Endothelial cell of umbilical vein (primary cell): ENCODE measurements around the gene PRKCZ. TPM values are rescaled to one million over a fixed set of nuclear protein-coding genes. Genes with fewer than 3 reads are reported as not detected.

ENCODE experiments used
- BruUV-seq: library from RNA; stranded (reverse); fragments of 400-500 nt; replicated peaks from 2 replicates; lab custom pipeline; 2021; lab: Mats Ljungman, UMichigan
- CTCF ChIA-PET: fragments of 300-600, 350-600 bp; sonication (Branson Sonifier 250); formaldehyde crosslinking; loops from one replicate; lab custom pipeline; 2021; ENCODE audit warnings: antibody characterized with exemption, inconsistent platforms; lab: Charles Lee
- POLR2A ChIA-PET: fragments of 300-600, 350-600 bp; sonication (Branson Sonifier 250); formaldehyde crosslinking; loops from one replicate; lab custom pipeline; 2021; ENCODE audit warnings: antibody characterized with exemption, inconsistent platforms; lab: Charles Lee
- DNase-seq: peaks from one replicate; pipeline ENCODE4 v3.0.0-alpha.2; 2011; ENCODE audit warnings: low read depth, low spot score
- FAIRE-seq: peaks from 2 replicates; lab custom pipeline; 2011; peaks lifted over from hg19 to GRCh38; lab: Jason Lieb, UNC
- H2AFZ ChIP-seq: 2 replicates; pipeline ENCODE4 v1.6.0; 2012; ENCODE audit warnings: low read depth, low read length, control low read depth, inconsistent platforms
- H3K27ac ChIP-seq: 2 replicates; pipeline ENCODE4 v1.5.1; 2011; ENCODE audit warnings: low read depth, mild to moderate bottlenecking, control low read depth, low read length, moderate library complexity; ENCODE audit not compliant: insufficient read depth
- H3K27me3 ChIP-seq, 2 experiments: 2 replicates each; pipeline versions ENCODE4 v1.6.0 to v1.6.1; 2011; ENCODE audit warnings: low read length in 2 of 2, mixed read lengths in 1 of 2; ENCODE audit not compliant: control insufficient read depth in 2 of 2, insufficient read depth in 2 of 2
- H3K36me3 ChIP-seq, 2 experiments: 2 replicates in 1 of 2; 3 replicates in 1 of 2; pipeline ENCODE4 v1.5.1; 2011; ENCODE audit warnings: low read length in 2 of 2, mild to moderate bottlenecking in 1 of 2, moderate library complexity in 1 of 2; ENCODE audit not compliant: control insufficient read depth in 2 of 2, insufficient read depth in 2 of 2; ENCODE audit errors: extremely low read depth in 1 of 2
- H3K4me1 ChIP-seq: 3 replicates; pipeline ENCODE4 v1.5.1; 2011; ENCODE audit warnings: mild to moderate bottlenecking, low read length; ENCODE audit not compliant: control insufficient read depth, insufficient read depth; ENCODE audit errors: extremely low read depth
- H3K4me2 ChIP-seq: 2 replicates; pipeline ENCODE4 v1.6.1; 2011; ENCODE audit warnings: low read length, control low read depth, mixed read lengths; ENCODE audit not compliant: insufficient read depth
- H3K4me3 ChIP-seq, 3 experiments: fragments of 200-600 bp in 1 of 3; sonication (generic), shearing (Covaris generic) in 1 of 3; replicated peaks in 1 of 3; 2 replicates each; pipeline ENCODE4 v1.5.1; 2011 to 2016; ENCODE audit warnings: control low read depth in 3 of 3, low read length in 3 of 3, mild to moderate bottlenecking in 2 of 3, inconsistent platforms in 1 of 3, low read depth in 1 of 3, moderate library complexity in 1 of 3; ENCODE audit not compliant: insufficient read depth in 1 of 3
- H3K79me2 ChIP-seq: 2 replicates; pipeline ENCODE4 v1.6.0; 2012; ENCODE audit warnings: low read length, inconsistent platforms; ENCODE audit not compliant: control insufficient read depth, insufficient read depth
- H3K9ac ChIP-seq: replicated peaks from 2 replicates; pipeline ENCODE3; 2011; ENCODE audit warnings: low read length, control low read depth; ENCODE audit not compliant: insufficient read depth; ENCODE audit errors: extremely low read depth
- H3K9me1 ChIP-seq: replicated peaks from 3 replicates; pipeline ENCODE4 v1.6.0; 2011; ENCODE audit warnings: mild to moderate bottlenecking, low read length; ENCODE audit not compliant: control insufficient read depth, insufficient read depth; ENCODE audit errors: extremely low read depth
- H3K9me3 ChIP-seq: replicated peaks from 2 replicates; pipeline ENCODE4 v1.5.1; 2012; ENCODE audit warnings: low read length, inconsistent platforms; ENCODE audit not compliant: control insufficient read depth, insufficient read depth
- H4K20me1 ChIP-seq: replicated peaks from 2 replicates; pipeline ENCODE3; 2011; ENCODE audit warnings: mild to moderate bottlenecking, low read length; ENCODE audit not compliant: control insufficient read depth, insufficient read depth; ENCODE audit errors: extremely low read depth
- CTCF ChIP-seq, 2 donors: IDR thresholded peaks; 1 replicate in 1 of 2; 2 replicates in 1 of 2; pipeline ENCODE4 v1.5.1; 2011; ENCODE audit warnings: low read length in 2 of 2, mild to moderate bottlenecking in 2 of 2, moderate library complexity in 2 of 2, control low read depth in 1 of 2, inconsistent platforms in 1 of 2, low read depth in 1 of 2; ENCODE audit not compliant: insufficient read depth in 1 of 2; ENCODE audit errors: extremely low read depth in 1 of 2
- EZH2 ChIP-seq: IDR thresholded peaks from 2 replicates; pipeline ENCODE4 v1.6.1; 2012; ENCODE audit warnings: borderline replicate concordance, low read depth, mild to moderate bottlenecking, moderate library complexity, low read length, inconsistent platforms; ENCODE audit not compliant: severe bottlenecking
- FOS ChIP-seq: IDR thresholded peaks from 2 replicates; pipeline ENCODE4 v1.6.1; 2011; ENCODE audit warnings: mild to moderate bottlenecking, low read length, moderate library complexity, borderline replicate concordance; ENCODE audit not compliant: insufficient read depth
- GATA2 ChIP-seq: IDR thresholded peaks from 2 replicates; pipeline ENCODE4 v1.7.0; 2011; ENCODE audit warnings: low read depth, mild to moderate bottlenecking, moderate library complexity, mixed read lengths, low read length; ENCODE audit not compliant: insufficient read length, insufficient read depth
- JUN ChIP-seq: IDR thresholded peaks from 2 replicates; pipeline ENCODE4 v1.6.1; 2011; ENCODE audit warnings: borderline replicate concordance, low read depth; ENCODE audit not compliant: insufficient read length, insufficient read depth
- MAX ChIP-seq: IDR thresholded peaks from 2 replicates; pipeline ENCODE4 v1.6.1; 2011; ENCODE audit not compliant: insufficient read depth, insufficient read length
- MYC ChIP-seq: IDR thresholded peaks from one replicate; pipeline ENCODE4 v1.6.1; 2011; ENCODE audit warnings: mild to moderate bottlenecking, low read depth, low read length
- POLR2A ChIP-seq: IDR thresholded peaks from 2 replicates; pipeline ENCODE4 v1.6.1; 2012; ENCODE audit warnings: low read depth, mild to moderate bottlenecking, control low read depth, low read length
- dilution Hi-C: fragments of 300-500 bp; cut with MboI; formaldehyde crosslinking; loops from one replicate; pipeline ENCODE4 v1.15.0; 2019; ENCODE audit warnings: low sequenced_read_pairs; ENCODE audit not compliant: extremely low pct_ligation_motif_present
- intact Hi-C: fragments of 100-400 bp; cut with micrococcal nuclease; formaldehyde crosslinking; loops from one replicate; pipeline ENCODE4 v1.10.0; 2022
- polyA plus RNA-seq, 4 experiments: library from polyadenylated mRNA; depleted of rRNA in 3 of 4; stranded (reverse) in 3 of 4; unstranded in 1 of 4; fragments of >200 nt; gene quantifications; 2 replicates each; pipeline versions ENCODE4 v1.2.1 to v1.2.3, GENCODE V29; 2011 to 2012; ENCODE audit warnings: missing spikeins in 1 of 4
- total RNA-seq: library from RNA; stranded (reverse); gene quantifications from 2 replicates; pipeline ENCODE4 v1.2.3, GENCODE V29; 2021

Gene PRKCZ
- total and polyA plus RNA-seq, 2 donors (not counting 3 experiments of a cell fraction or from before 2014, with no cell fraction given) = 0.22 to 1.7 TPM

- Histone ChIP-seq H3K79me2 (no peaks in the 10 kb centered on the region), H2AFZ (no peak overlapping the region), H3K9me3 (no peaks in the 10 kb centered on the region), H3K9ac (no peak overlapping the region), H3K4me1 (no peaks in the 10 kb centered on the region), H3K27ac (no peak overlapping the region), H3K4me2 (no peak overlapping the region), H3K27me3 (no peaks in the 10 kb centered on the region), H3K4me3 (no peak overlapping the region), H3K36me3 (no peaks in the 10 kb centered on the region), H3K9me1 (no peaks in the 10 kb centered on the region), H4K20me1 (no peaks in the 10 kb centered on the region)
- no TSS peak for BruUV-seq
- ChIA-PET CTCF (no interaction called here), POLR2A (no interaction called here)
- dilution Hi-C loops = no loop called here
- no peak for TF ChIP-seq MYC
- no peak for TF ChIP-seq FOS
- TF ChIP-seq EZH2 = no peak
- no peak for TF ChIP-seq GATA2
- TF ChIP-seq POLR2A = no peak
- TF ChIP-seq MAX = no peak
- intact Hi-C loops = no loop called here
- FAIRE-seq = no peak
- DNase-seq = no peak
Observed at GRCh38 chr1:2170211-2170610, 120.0 kb downstream of the PRKCZ start.

GRCh38 chr1:2172012-2172411 lies 121.8 kb downstream of the PRKCZ start:
- no peaks in the 10 kb centered on the region for H3K36me3 ChIP-seq
- CTCF ChIA-PET = no interaction called here
- no peak for DNase-seq
- no peak overlapping the region for H2AFZ ChIP-seq
- no peaks in the 10 kb centered on the region for H3K9me3 ChIP-seq
- intact Hi-C loops (no loop called here), dilution Hi-C loops (no loop called here)
- no TSS peak for BruUV-seq
- H3K4me2 ChIP-seq = no peak overlapping the region
- no peak for TF ChIP-seq FOS
- TF ChIP-seq JUN = no peak
- TF ChIP-seq POLR2A = no peak
- no peak for TF ChIP-seq MAX
- TF ChIP-seq CTCF (IDR thresholded peaks at IDR 0.05; ENCODE audit: extremely low read depth in 1 of 2, insufficient read depth in 1 of 2, low read depth in 1 of 2, low read length in 2 of 2) = no peak
- no peak for TF ChIP-seq GATA2
- no peak for TF ChIP-seq EZH2
- H4K20me1 ChIP-seq = no peaks in the 10 kb centered on the region
- POLR2A ChIA-PET = no interaction called here
- no peak for FAIRE-seq
- no peaks in the 10 kb centered on the region for H3K27me3 ChIP-seq
- no peaks in the 10 kb centered on the region for H3K79me2 ChIP-seq
- no peaks in the 10 kb centered on the region for H3K4me1 ChIP-seq
- no peak overlapping the region for H3K27ac ChIP-seq
- H3K4me3 ChIP-seq = no peak overlapping the region
- no peak overlapping the region for H3K9ac ChIP-seq
- no peaks in the 10 kb centered on the region for H3K9me1 ChIP-seq
